ENCODE results near the gene COASY.

GRCh38 chr17:42613699-42614295 is 51.8 kb downstream of the COASY start:
- TF ChIP-seq SUZ12 (IDR thresholded peaks at IDR 0.05; ENCODE audit: extremely low read depth, insufficient read depth, insufficient read length) (no peak), YY1 (IDR thresholded peaks at IDR 0.05; ENCODE audit: insufficient read depth, insufficient read length) (no peak)
